Duodenal mucosa (tissue), 2 donors: ENCODE results near the gene C6orf89.

ENCODE experiments used
- H3K27ac ChIP-seq: one replicate; pipeline ENCODE4 v1.7.0; 2013; ENCODE audit warnings: low read depth, low read length
- H3K27me3 ChIP-seq, 2 donors: one replicate each; pipeline ENCODE4 v1.7.0; 2013; ENCODE audit warnings: low read length in 2 of 2, control low read depth in 1 of 2; ENCODE audit not compliant: insufficient read depth in 2 of 2, control insufficient read depth in 1 of 2
- H3K36me3 ChIP-seq, 2 donors: one replicate each; pipeline ENCODE4 v1.7.0; 2013; ENCODE audit warnings: low read length in 2 of 2, control low read depth in 1 of 2; ENCODE audit not compliant: insufficient read depth in 2 of 2, control insufficient read depth in 1 of 2
- H3K4me1 ChIP-seq, 2 donors: one replicate each; pipeline ENCODE4 v1.7.0; 2013; ENCODE audit warnings: low read length in 2 of 2, control low read depth in 1 of 2; ENCODE audit not compliant: insufficient read depth in 2 of 2, control insufficient read depth in 1 of 2
- H3K4me3 ChIP-seq, 2 donors: one replicate each; pipeline ENCODE4 v1.7.0; 2013; ENCODE audit warnings: low read length in 2 of 2, low read depth in 1 of 2
- H3K9ac ChIP-seq, 2 donors: one replicate each; pipeline ENCODE4 v1.7.0; 2013; ENCODE audit warnings: low read length in 2 of 2, low read depth in 1 of 2
- H3K9me3 ChIP-seq, 2 donors: one replicate each; pipeline ENCODE4 v1.7.0; 2013; ENCODE audit warnings: low read length in 2 of 2, control low read depth in 1 of 2; ENCODE audit not compliant: control insufficient read depth in 1 of 2

C6orf89 gene

GRCh38 chr6:36920049-36920448, 34.3 kb downstream of the C6orf89 start:
- H3K9me3 ChIP-seq, result no peaks in the 10 kb centered on the region
- no peaks in the 10 kb centered on the region for H3K4me1 ChIP-seq
- H3K9ac ChIP-seq, result no peak overlapping the region
- no peak overlapping the region for H3K4me3 ChIP-seq
- no peak overlapping the region for H3K27ac ChIP-seq
- no peaks in the 10 kb centered on the region for H3K27me3 ChIP-seq
- peaks cover 43 to 78% of the 10 kb centered on the region in 2 donors for H3K36me3 ChIP-seq

GRCh38 chr6:36920546-36920945, 34.8 kb downstream of the C6orf89 start:
- Histone ChIP-seq H3K27me3 (no peaks in the 10 kb centered on the region), H3K9ac (no peak overlapping the region), H3K36me3 (peaks cover 43 to 75% of the 10 kb centered on the region in 2 donors), H3K4me1 (no peaks in the 10 kb centered on the region), H3K9me3 (no peaks in the 10 kb centered on the region), H3K27ac (no peak overlapping the region), H3K4me3 (no peak overlapping the region)

GRCh38 chr6:36924131-36924530, 38.4 kb downstream of the C6orf89 start:
- Histone ChIP-seq H3K4me1 (peaks cover 5 to 8% of the 10 kb centered on the region in 2 donors), H3K9me3 (no peaks in the 10 kb centered on the region), H3K27me3 (no peaks in the 10 kb centered on the region), H3K36me3 (peaks cover 28 to 55% of the 10 kb centered on the region in 2 donors), H3K4me3 (no peak overlapping the region), H3K9ac (no peak overlapping the region), H3K27ac (no peak overlapping the region)

DNA sequence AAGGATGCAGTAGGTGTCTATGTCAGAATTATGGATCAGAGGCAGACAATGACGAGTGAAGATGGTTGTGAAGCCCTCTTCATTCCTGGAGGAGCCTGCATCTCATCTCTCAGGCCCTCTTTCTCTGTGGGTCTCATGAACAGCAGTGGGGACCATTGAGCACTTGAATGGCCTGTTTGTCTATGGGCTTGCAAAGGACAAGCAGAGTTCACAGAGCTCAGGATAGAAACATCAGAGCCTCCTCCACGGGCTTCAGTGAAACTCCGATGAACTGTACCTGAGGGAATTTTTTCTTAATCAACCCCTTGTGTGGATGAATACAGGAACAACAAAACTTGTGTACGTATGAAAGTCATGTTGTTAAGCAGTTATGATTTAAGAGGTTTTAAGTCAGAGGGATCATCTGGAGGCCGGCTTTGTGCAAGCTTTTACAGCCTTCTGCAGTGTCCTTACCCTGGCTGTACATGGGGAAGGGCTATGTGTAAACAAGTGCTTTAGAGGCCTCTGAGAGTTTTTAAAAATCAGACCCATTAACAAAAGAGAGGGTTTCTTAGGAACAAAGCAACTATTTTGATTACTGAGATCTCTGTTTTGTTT, 39.1 kb downstream of the C6orf89 start:
- no peak overlapping the region for H3K27ac ChIP-seq

GRCh38 chr6:36925809-36926208, 40.1 kb downstream of the C6orf89 start:
- Histone ChIP-seq H3K9ac (no peak overlapping the region), H3K4me3 (no peak overlapping the region), H3K27ac (no peak overlapping the region), H3K27me3 (no peaks in the 10 kb centered on the region), H3K36me3 (peaks cover 16 to 38% of the 10 kb centered on the region in 2 donors), H3K4me1 (peaks cover 5 to 8% of the 10 kb centered on the region in 2 donors), H3K9me3 (no peaks in the 10 kb centered on the region)

More for the DNA sequence above, 39.1 kb downstream of the C6orf89 start:
- peaks cover 22 to 48% of the 10 kb centered on the region in 2 donors for H3K36me3 ChIP-seq
- no peaks in the 10 kb centered on the region for H3K9me3 ChIP-seq
- H3K4me1 ChIP-seq, result peaks cover 5 to 8% of the 10 kb centered on the region in 2 donors
- H3K27me3 ChIP-seq, result no peaks in the 10 kb centered on the region
- no peak overlapping the region for H3K9ac ChIP-seq
- no peak overlapping the region for H3K4me3 ChIP-seq

GRCh38 chr6:36926708-36927513, 41.2 kb downstream of the C6orf89 start:
- peaks cover 5 to 8% of the 10 kb centered on the region in 2 donors for H3K4me1 ChIP-seq
- no peak overlapping the region for H3K9ac ChIP-seq
- no peaks in the 10 kb centered on the region for H3K27me3 ChIP-seq
- H3K9me3 ChIP-seq, result no peaks in the 10 kb centered on the region
- peaks cover 10 to 30% of the 10 kb centered on the region in 2 donors for H3K36me3 ChIP-seq
- H3K27ac ChIP-seq, result no peak overlapping the region
- no peak overlapping the region for H3K4me3 ChIP-seq

- peaks cover 10 to 24% of the 10 kb centered on the region in 2 donors for H3K36me3 ChIP-seq
- H3K27me3 ChIP-seq, result no peaks in the 10 kb centered on the region
- peaks cover 5 to 8% of the 10 kb centered on the region in 2 donors for H3K4me1 ChIP-seq
- H3K9ac ChIP-seq, result no peak overlapping the region
- H3K4me3 ChIP-seq, result no peak overlapping the region
- no peak overlapping the region for H3K27ac ChIP-seq
- H3K9me3 ChIP-seq, result no peaks in the 10 kb centered on the region
Measured at GRCh38 chr6:36927691-36928546, 42.2 kb downstream of the C6orf89 start.

GRCh38 chr6:36928547-36928918, 42.8 kb downstream of the C6orf89 start:
- no peak overlapping the region for H3K4me3 ChIP-seq
- no peaks in the 10 kb centered on the region for H3K9me3 ChIP-seq
- H3K27ac ChIP-seq, result no peak overlapping the region
- no peak overlapping the region for H3K9ac ChIP-seq
- peaks cover 10 to 18% of the 10 kb centered on the region in 2 donors for H3K36me3 ChIP-seq
- H3K4me1 ChIP-seq, result peaks cover 5 to 8% of the 10 kb centered on the region in 2 donors
- H3K27me3 ChIP-seq, result no peaks in the 10 kb centered on the region

- Histone ChIP-seq H3K9ac (no peak overlapping the region), H3K4me3 (no peak overlapping the region), H3K36me3 (peaks cover 5 to 12% of the 10 kb centered on the region in 2 donors), H3K27me3 (no peaks in the 10 kb centered on the region), H3K4me1 (peaks cover 5 to 8% of the 10 kb centered on the region in 2 donors), H3K9me3 (no peaks in the 10 kb centered on the region), H3K27ac (no peak overlapping the region)
Measured at GRCh38 chr6:36929152-36929551, 43.4 kb downstream of the C6orf89 start.

DNA sequence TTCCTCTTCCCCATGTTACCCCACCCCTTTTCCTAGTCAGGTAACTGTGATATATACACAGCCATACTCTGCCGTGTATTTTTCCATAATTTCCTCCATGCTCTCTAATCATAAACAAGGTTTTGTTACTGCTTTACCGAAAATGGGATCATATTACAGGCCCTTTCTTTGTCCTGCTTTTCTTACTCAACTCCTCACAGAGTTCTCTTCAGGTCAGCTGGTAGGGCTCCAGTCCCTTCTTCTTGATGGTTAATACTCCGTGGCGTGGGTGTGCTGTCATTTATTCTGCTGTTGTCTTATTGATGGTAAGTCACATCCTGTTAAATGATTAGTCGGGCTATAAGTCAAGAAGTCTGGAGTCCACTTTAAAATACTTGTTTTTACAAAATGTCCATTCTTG, 43.9 kb downstream of the C6orf89 start:
- no peaks in the 10 kb centered on the region for H3K9me3 ChIP-seq
- H3K4me1 ChIP-seq, result peaks cover 5 to 8% of the 10 kb centered on the region in 2 donors
- H3K27me3 ChIP-seq, result no peaks in the 10 kb centered on the region
- H3K4me3 ChIP-seq, result no peak overlapping the region
- H3K36me3 ChIP-seq, result peaks cover 3 to 7% of the 10 kb centered on the region in 2 donors
- H3K27ac ChIP-seq, result no peak overlapping the region
- no peak overlapping the region for H3K9ac ChIP-seq
